ENCODE data around the gene SMARCA1. TPM values are rescaled to one million over a fixed set of nuclear protein-coding genes. Genes with fewer than 3 reads are reported as not detected.

The SMARCA1 gene
- total and polyA plus RNA-seq, 2 of the 13 experiments (the other 11 are each of a cell fraction or from before 2014, with no cell fraction given) = 97.7 to 145 TPM

- TF ChIP-seq PHF21A (CRISPR knock-in tag; IDR thresholded peaks at IDR 0.05) (no peak), ARNT2 (CRISPR knock-in tag; IDR thresholded peaks at IDR 0.05; ENCODE audit: low read depth) (no peak), GLMP (CRISPR knock-in tag; IDR thresholded peaks at IDR 0.05; ENCODE audit: borderline replicate concordance) (no peak), ZNF101 (CRISPR knock-in tag; IDR thresholded peaks at IDR 0.05; ENCODE audit: borderline replicate concordance, low read depth) (no peak), NR0B2 (CRISPR knock-in tag; IDR thresholded peaks at IDR 0.05) (no peak), SP140L (CRISPR knock-in tag; IDR thresholded peaks at IDR 0.05; ENCODE audit: borderline replicate concordance) (no peak), EHMT2 (IDR thresholded peaks at IDR 0.05; ENCODE audit: borderline replicate concordance, low read depth, low read length) (no peak), ARNTL (CRISPR knock-in tag; IDR thresholded peaks at IDR 0.05) (no peak), PREB (CRISPR knock-in tag; IDR thresholded peaks at IDR 0.05) (no peak), ZNF280D (CRISPR knock-in tag; IDR thresholded peaks at IDR 0.05) (no peak), ASH2L (IDR thresholded peaks at IDR 0.05; ENCODE audit: insufficient read length, low read depth, low read length) (no peak), ZNF317 (CRISPR knock-in tag; IDR thresholded peaks at IDR 0.05) (no peak), ZNF225 (CRISPR knock-in tag; IDR thresholded peaks at IDR 0.05) (no peak), ZNF232 (CRISPR knock-in tag; IDR thresholded peaks at IDR 0.05; ENCODE audit: borderline replicate concordance) (no peak), EP300 (IDR thresholded peaks at IDR 0.05; ENCODE audit: low read depth in 2 of 2, low read length in 2 of 2) (peak in 1 of 2 experiments; percentile 78; a peak in 2 of 4 replicates), EP300 (CRISPR knock-in tag; IDR thresholded peaks at IDR 0.05; ENCODE audit: borderline replicate concordance) (peak; percentile 60; the same call in 1 of the 2 replicates), ARNT (IDR thresholded peaks at IDR 0.05) (no peak), MTA3 (CRISPR knock-in tag; IDR thresholded peaks at IDR 0.05) (no peak), DR1 (CRISPR knock-in tag; IDR thresholded peaks at IDR 0.05) (no peak), NFYB (CRISPR knock-in tag; IDR thresholded peaks at IDR 0.05) (no peak), TFE3 (CRISPR knock-in tag; IDR thresholded peaks at IDR 0.05) (peak; percentile 88), ELF3 (CRISPR knock-in tag; IDR thresholded peaks at IDR 0.05) (no peak), ZEB1 (IDR thresholded peaks at IDR 0.05; ENCODE audit: insufficient replicate concordance, low read depth) (no peak), DPF2 (CRISPR knock-in tag; IDR thresholded peaks at IDR 0.05; ENCODE audit: borderline replicate concordance, low read depth) (no peak), ZNF660 (CRISPR knock-in tag; IDR thresholded peaks at IDR 0.05; ENCODE audit: borderline replicate concordance, low read depth) (no peak)
Observed at GRCh38 chrX:129511689-129512088, 11.6 kb downstream of the SMARCA1 start (continued).
